Amygdala (tissue), 56 donors: ENCODE data around the gene ST8SIA2.

ENCODE experiments used
- DNase-seq, 56 donors: peaks; one replicate each; lab custom pipeline; 2025; lab: John Stamatoyannopoulos, UW

The ST8SIA2 gene

DNA sequence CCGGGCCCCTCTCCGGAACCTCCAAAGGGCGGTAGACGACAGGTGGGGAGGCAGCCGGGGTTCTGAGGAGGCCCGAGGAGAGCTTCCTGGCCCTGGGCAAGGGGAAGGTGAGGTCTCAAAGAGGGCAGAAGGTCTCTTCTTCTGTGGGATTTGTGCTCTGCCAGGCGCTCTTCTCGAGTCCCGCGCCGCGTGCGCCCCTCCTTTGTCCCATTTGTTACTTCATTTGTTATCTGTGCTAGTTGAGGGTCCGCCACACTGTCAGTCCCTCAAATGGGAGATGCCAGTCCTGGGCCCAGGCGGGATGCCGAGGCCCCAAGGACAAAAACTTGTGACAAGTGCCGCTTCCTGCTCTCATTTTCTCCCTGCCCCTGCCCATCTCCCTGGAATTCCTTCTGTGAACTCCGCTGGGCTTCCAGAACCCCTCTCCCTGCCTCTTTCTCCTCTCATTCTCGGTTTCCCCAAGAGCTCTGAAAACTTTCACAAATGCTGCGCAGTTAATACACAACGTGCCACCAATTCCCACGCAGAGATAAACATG is 1.5 kb downstream of the ST8SIA2 start:
- no peak for DNase-seq

DNA sequence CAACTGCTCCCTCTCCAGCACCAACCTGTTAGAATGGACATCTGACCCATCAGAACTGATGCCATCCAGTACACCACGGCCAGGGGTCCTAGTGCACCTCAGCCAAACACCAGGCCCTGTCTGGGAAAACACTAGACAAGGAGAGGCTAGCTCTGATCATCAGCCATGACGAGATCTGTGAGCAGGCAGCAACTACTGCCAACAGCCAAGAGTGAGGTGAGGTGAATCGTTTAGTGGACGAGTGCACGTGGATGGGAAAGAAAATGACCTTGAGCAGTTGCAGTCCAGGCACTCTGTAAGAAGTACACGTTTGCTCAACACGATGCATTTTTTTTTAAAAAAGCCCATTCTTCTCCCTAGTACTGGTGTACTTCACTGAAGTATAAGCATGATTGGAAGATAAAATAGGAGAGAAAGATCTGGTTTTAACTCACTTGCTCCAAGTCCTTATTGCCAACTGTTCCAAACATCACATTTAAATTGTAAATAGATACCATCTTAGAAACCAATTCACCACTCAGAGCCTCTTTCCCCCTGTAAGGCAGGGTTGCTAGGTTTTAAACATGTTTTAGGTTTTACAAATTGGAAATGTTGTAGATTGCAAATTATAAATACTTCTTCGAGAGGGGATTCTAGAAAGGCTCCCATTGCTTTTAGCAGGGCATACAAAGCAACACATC is 5.7 kb downstream of the ST8SIA2 start:
- no peak for DNase-seq

DNA sequence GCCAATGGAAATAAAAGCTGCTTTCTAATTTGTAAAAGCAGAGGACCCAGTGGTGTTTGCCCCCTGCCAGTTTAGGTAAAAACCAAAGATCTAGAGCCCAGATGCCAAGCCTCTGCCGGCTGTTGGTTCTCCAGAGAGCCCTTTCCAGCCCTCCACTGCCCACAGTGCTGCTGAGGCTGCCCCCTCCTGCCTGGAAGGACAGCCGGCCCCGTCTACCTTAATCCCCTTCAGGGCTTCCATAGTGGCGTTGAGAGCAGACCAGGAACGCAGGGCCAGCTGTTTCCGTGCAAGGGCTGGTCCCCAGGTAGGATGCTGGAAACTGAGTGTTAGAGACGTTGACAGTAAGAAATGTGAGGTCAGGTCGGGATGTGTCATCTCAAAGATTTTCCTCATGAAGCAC is 6.9 kb downstream of the ST8SIA2 start:
- no peak for DNase-seq

DNA sequence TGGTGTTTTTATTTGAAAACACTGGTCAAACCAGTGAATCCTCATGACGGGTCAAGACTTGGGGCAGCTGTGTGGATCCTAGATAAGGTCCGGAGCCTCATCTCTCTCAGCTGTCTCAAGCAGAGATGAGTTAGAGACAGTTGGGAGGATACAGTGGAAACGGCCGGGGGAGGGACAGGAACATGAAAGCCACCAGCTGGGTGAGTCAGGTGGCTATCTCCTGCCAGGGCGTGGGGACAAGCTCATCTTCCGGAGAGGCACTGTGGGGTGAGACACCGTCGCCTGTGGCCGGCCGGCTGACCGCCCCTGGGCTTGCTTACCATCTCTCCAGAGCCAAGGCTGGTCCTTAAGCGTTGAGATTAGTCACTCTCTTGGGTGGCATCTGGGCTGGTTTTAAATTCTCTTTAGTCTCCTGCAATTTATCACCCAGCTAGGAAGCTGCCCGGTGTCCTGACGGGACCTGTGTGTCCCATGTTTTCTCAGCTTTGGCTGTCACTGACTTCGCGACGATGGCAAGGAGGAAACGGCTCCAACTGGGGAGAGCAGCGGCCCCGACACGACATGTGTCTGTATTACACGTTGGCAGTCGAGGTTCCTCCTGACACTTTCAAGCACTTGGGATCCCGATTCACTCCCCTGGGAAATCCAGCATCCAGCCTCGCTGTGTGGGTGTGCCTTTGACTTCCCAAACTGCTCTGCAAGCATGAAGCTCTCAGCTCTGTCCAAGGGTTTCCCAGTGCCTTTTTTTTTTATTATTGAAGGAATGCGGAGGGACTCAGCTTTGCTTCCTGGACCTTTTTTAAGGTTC is 7.5 kb downstream of the ST8SIA2 start:
- DNase-seq: no peak

DNA sequence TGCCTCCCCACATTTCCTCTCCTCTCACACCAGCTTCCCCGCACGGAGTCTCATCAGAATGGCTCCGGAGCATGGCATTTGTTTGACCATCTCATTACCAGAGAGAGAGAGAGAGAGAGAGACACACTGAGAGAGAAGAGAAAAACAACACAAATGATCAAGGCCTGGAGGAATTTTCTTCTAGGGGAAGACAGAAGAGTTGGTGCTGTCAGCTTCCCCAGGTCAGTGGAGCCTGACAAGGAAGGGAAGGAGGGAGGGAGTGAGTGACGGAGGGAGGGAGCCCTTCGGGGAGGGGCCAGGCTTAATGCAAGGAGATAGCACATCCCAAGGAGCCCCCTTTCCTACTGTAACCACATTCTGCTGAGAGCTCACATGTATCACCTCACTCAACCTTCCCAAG is 9.1 kb downstream of the ST8SIA2 start:
- no peak for DNase-seq

DNA sequence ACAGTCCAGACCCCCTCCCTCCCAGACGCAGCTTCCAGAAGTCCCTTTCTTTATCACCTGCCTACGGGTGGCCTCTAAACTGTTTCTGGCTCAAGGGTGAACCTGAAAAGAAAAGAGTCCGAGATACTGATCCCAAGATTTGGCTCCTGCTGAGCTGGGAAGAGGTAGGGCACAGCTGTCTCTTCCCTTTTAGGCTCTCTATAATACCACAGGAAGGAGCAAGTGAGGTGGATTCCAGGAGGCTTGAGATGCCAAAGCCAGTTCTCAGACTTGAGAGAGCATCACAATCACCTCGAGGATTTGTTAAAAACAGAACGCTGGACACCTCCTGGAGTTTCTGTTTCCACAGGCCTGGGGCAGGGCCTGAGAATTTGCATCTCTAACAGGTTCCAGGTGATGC is 12.3 kb downstream of the ST8SIA2 start:
- no peak for DNase-seq

DNA sequence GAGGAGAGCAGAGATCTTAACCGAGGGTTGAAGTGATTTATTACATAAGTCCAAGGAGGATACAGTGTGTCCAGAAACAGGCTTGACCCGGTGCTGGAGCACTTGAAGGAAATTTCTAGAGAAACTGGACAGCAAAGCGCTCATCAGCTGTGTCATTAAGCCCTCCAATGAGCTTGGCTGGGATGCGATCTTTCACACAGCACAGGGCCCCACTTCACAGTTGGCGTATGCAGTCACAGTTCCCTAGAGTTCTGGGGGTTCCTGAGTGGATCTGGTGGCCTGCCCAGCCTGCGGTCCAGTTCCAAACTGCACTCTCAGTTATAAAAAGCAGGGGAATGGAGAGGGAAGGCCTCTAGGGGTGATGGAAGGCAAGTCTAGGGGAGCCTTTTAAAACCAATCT is 13.6 kb downstream of the ST8SIA2 start:
- no peak for DNase-seq

DNA sequence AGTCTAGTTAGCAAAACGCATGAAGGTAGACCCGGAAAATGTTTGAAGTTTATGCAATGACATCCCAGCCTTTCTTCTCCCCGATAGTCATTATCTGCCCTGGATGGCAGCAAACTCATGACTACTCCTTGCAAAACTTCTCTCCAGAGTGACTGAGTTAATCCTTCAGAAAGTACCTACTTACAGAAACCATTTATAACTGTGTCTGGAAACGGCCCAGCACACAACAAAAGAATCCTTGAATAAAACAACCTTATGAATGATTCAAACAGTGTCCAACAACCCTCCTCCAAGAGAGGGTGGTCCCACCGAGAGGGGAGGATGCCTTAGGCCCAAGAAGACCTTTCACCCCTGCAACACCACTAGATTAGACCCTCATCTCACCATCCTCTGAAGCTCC is 14.2 kb downstream of the ST8SIA2 start:
- no peak for DNase-seq

DNA sequence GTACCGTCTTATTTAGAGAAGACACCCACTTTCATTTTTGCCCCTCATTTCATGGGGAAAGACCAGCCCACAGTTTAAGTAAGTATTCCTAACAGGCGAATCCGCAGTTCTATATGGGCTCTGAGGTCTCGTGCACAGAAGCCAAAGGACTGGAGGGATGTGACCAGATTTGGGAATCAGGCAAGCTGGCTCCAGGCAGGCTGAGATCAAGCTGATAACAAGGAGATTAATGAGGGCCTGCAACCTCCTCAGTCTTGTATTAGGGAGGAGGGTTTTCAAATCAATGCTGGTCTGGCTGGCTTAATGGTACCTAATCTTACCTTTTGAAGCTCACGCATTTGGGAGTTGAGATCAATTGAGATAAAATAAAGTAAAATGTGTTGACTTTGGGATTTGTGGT is 15.3 kb downstream of the ST8SIA2 start:
- DNase-seq: no peak

DNA sequence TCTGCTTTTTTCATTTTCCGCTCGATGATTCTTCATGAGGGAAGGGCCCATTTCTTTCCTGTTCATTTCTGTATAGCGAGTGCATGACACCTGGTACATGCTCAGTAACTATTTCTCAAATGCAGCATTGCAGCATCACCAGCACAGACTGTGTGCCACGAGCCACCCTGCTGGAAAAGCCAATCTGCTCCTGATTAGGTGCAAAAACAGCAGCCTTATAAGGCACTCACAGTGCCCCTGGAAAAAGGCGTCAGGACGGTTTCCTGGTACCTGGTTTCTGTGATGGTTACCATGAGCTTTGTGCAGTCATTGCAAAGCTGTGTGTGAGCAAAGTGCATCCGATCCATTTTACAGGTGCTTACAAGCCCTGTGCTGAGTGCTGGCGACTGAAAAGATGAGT is 15.8 kb downstream of the ST8SIA2 start:
- no peak for DNase-seq

DNA sequence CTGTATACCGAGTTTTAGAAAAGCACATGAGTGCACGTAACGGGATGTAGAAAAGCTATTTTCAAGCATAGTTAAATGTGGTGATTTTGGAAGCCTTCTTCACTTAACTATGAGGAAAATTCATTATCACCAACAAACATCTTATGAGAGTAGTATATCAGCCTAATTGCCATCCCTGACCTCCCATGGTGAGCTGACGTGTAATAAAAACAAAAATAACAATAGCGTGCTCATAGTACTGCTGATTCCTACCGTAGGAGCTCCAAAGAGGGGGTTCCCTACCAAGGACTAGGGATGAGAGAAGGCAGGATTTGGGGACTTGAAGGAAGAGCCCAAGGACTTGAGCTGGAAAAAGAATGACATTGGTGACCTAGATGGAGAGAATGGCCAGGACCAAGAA is 16.9 kb downstream of the ST8SIA2 start:
- DNase-seq: no peak

DNA sequence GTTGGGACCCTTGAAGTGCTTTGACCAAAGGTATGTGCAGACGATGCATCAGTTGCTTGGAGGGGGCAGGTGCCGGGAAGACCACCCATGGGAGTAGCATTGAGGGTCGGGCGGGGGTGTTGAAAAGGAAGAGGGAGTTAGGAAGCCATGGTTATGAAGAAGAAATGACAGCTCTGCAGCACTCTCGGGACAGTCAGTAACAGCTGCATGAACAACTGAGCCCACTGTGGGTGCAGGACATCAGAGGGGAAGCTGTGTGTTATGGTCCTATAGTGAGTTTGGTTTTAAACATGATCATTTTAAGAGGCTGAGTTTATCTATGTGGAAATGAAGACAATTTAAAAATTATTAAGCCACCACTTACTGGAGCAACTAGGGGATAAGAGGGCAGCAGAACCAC is 17.6 kb downstream of the ST8SIA2 start:
- no peak for DNase-seq

DNA sequence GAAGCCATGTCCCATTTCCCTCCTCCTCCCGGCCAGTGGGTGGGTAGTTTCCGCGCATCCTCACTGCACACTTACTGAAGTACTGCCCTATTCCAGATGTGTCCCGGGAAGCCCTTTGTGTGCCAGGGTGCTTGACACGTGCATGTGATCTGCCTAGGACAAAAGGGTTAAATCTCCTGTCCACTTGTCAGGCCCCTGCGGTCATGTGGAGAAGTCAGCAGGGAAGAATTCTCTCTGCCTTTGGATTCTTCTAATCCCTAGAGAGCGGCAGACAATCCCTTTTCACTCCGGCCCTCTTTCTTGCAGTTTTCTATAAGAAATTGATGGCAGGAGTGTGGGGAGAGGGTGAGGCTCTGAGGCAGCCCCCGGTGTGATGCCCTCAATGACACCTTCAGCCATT is 19.8 kb downstream of the ST8SIA2 start:
- DNase-seq: no peak

DNA sequence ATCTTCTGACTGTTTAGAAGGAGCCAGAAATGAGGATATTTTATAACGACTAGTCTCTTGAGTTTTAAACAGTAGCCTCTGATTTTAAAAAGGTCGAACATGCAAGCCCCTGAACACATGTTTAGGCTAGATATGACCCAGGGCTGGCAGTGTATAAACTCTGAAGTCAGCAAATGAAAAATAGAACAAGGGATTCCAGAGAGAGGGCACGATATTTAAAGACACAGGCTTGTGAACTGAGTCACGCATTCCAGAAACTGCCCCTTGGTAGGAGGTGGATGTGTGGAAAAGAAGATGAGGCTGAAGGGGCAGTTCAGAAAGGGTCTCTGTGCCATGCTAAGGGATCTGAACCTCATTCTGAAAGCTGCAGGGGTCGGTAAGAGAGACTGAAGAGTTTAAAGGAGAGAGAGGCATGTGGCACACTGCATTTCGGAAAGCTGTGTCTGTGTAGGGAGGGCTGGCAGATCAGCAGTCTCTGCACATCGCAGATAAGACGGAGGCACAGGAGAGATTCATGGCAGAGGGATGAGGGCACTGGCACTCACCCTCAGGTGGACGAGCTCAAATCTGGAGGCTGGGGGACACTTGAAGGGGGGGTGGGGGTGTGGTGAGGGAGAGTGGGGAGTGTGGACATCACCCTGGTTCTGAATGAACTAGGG is 22.1 kb downstream of the ST8SIA2 start:
- no peak for DNase-seq

DNA sequence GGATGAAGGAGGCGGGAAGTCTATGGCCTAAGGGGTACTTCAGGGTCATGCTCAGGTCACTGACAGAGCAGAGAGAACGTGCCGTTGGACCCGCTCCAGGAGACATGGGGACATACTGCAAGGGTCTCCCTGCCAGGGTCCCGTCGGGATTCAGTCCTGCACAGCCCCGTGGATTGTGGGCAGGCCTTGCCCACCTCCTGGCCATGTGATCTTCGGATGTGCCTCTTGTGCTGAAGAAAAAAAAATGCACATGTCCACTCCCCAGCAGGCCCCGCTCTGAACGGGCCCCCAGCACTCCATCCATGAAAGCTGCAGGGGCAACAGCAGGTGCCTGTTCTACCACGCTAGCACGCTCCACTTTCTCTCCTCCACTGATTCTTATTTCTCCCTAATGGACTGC is 22.9 kb downstream of the ST8SIA2 start:
- no peak for DNase-seq

DNA sequence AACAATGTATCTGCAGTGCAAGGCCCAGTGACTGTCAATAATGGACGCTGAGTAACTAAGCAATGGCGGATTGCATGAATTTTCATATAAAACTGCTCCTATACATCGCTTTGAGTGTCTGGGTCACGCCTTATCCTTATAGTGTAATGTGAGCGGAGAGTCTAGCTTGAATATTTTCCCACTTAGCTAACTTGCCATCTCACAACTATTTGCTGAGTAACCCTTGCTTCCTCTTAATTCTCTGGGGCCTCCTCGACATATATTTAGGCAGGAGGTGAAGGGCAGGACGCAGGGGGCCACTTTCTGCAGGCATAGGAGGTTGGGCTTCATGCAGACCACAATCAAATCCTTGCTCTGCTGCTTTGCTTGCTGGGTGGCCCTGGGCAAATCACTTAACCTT is 24.0 kb downstream of the ST8SIA2 start:
- no peak for DNase-seq

DNA sequence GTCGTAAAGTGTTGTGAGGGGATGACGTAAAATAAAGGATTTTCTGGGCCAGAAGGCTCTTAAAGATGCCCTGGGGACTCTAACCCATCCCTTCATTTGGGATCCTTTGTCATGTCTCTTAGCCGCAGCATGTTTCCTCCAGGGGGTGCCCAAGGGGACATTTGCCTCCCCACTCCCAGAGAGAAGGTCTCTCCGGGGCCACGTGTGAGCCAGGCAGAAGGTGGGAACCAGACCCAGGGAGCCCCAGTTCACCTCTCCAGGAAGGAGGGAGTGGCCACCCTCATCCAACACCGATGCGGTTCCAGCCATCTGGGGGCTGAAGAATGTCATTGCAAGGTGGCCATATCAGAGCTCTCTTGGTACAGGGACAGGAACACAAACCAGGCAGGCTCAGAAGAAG is 25.2 kb downstream of the ST8SIA2 start:
- DNase-seq: no peak

DNA sequence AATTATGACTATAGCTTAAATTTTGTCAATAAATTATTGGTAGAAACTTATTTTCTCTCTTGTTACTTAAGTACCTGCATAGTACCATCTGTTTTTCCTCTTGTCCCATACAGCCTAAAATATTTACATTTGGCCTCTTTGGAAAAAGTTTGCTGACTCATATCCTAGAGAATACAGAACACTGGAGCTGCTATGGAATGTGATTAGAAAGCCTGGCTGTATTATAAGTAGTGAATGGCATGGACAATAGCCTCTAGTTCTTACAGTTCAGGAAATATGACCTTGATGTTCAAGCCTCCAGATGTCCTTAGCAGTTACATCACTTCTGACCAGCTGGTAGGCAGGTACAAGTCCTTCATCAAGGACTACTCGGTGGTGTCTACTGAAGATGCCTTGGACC is 28.3 kb downstream of the ST8SIA2 start:
- DNase-seq: no peak

DNA sequence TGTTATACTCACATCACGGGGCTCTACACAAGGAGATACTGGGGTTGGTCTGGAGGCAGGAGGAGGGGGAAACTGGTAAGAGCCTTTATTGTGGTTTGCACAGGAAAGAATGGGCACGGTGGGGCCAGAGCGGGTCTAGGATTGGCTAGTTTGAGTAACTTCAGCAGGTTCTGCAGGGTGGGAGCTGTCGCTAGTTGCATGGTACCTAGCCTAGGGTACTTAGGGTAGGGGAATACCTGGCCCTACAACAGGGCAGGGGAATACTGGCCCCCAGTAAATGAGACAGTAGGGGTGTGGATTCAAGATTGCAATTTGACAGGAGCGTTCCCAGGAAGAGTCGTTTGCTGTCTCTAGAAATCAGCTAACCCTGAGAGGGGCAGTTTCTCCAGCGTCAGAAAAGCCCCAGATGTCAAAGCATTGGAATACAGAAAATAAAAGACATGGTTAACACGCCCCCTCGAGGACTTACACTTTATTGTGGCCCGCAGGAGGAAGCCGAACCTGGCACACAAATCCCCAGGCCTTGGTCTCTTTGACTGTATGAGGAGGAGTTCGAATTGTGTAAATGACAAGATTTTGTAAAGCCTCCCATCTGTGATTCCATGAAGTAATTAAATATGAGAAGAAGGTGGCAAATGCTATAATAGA is 32.0 kb downstream of the ST8SIA2 start:
- no peak for DNase-seq

DNA sequence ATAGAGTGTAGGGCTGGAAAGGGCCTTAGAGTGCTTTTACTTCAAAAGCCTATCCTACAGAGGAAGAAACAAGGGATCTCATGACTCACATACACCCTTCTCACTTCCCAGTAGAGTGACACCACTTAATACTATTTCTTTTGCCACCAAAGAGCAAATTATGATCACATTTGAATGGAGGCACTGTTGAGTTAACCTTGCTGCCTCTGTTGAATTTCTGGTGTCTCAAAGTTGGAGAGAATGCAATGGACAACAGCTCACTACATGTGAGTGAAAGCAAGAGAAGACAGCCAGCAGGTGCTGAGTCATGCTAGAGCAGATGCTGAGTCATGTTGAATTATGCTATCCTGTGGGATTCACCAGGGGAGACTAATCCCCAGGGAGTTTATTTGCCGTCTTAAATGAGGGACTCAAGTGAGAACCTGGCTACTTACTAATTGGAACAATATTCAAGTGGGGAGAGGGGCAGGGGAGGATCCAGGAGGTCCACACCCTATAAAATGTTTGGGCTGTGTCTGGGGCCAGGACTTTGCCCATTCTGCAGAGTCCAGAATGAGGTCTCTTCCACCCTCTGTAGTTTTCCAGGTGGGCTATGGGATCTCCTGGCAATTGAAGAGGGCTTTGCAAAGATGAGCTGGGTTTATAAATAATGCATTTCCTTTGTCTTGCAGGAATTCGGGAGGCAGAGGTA is 35.8 kb downstream of the ST8SIA2 start:
- peak in 5 of 56 donors; percentile 1 to 4 (median 2) for DNase-seq

DNA sequence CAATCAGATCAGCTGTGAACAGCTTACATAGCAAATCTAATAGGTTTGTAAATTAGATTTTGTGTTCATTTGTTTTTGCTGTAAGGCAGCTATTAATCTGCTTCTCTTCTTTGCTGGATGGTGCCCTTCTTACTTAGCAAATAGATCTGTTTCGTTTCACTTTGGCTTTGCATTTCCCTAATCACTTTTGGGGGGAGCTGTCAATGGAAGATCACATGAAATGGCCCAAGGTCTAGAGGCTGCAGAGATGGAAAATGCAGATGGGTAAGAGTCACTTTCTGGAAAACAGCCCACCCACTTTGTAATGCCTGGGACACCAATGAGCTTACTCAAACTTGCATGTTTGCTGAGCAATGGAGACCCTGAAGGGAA is 36.4 kb downstream of the ST8SIA2 start:
- no peak for DNase-seq
